Stimulated activated naive CD8-positive, alpha-beta T cell treated with anti-CD3 and anti-CD28 coated beads, Interleukin-15, Interleukin-2, amounts not matched to agents 100 ng/mL and 50 ng/mL, for 24 hours (primary cell): ENCODE measurements around the gene PHF21B.
"Not testable (repeated sequence)": the region's sequence is repeated elsewhere in the genome, so short reads cannot be mapped to it uniquely, and the experiment has no call there.

Source experiments
- H3K27ac Mint-ChIP-seq: one replicate; pipeline ENCODE4 v1.8.0; 2021; ENCODE audit warnings: mild to moderate bottlenecking, mixed read lengths
- H3K27me3 Mint-ChIP-seq: one replicate; pipeline ENCODE4 v1.8.0; 2021; ENCODE audit warnings: mixed read lengths
- H3K36me3 Mint-ChIP-seq: one replicate; pipeline ENCODE4 v1.8.0; 2021; ENCODE audit warnings: low read depth, mixed read lengths
- H3K4me1 Mint-ChIP-seq: one replicate; pipeline ENCODE4 v1.8.0; 2021; ENCODE audit warnings: low read depth, mixed read lengths
- H3K4me3 Mint-ChIP-seq: one replicate; pipeline ENCODE4 v1.8.0; 2021; ENCODE audit warnings: mild to moderate bottlenecking, mixed read lengths
- H3K9me3 Mint-ChIP-seq: one replicate; pipeline ENCODE4 v1.8.0; 2021; ENCODE audit warnings: mixed read lengths

Gene PHF21B

GRCh38 chr22:45009606-45010531 is at the start of gene PHF21B:
Gene PHF21B, minus strand, starts transcription at chr22:45010005. Its CDS starts 456 bp downstream, at chr22:45009549.
- H3K27me3 Mint-ChIP-seq: peaks cover 57% of the 10 kb centered on the region
- H3K27ac Mint-ChIP-seq: peak within 1 kb of the TSS; percentile 14
- H3K36me3 Mint-ChIP-seq: no peaks in the 10 kb centered on the region
- H3K4me3 Mint-ChIP-seq: peak within 1 kb of the TSS; percentile 81
- H3K4me1 Mint-ChIP-seq: peaks cover 15% of the 10 kb centered on the region
- no peaks in the 10 kb centered on the region for H3K9me3 Mint-ChIP-seq

- peaks cover 8% of the 10 kb centered on the region for H3K27me3 Mint-ChIP-seq
- no peaks in the 10 kb centered on the region for H3K9me3 Mint-ChIP-seq
- H3K27ac Mint-ChIP-seq: no peak overlapping the region
- H3K4me3 Mint-ChIP-seq: no peak overlapping the region
- peaks cover 19% of the 10 kb centered on the region for H3K4me1 Mint-ChIP-seq
- no peaks in the 10 kb centered on the region for H3K36me3 Mint-ChIP-seq
Measured at GRCh38 chr22:45059296-45059695, 49.5 kb upstream of the PHF21B start.

GRCh38 chr22:45058622-45058912 is 48.8 kb upstream of the PHF21B start:
- H3K4me3 Mint-ChIP-seq: no peak overlapping the region
- peaks cover 6% of the 10 kb centered on the region for H3K27me3 Mint-ChIP-seq
- H3K36me3 Mint-ChIP-seq: no peaks in the 10 kb centered on the region
- H3K4me1 Mint-ChIP-seq: peaks cover 12% of the 10 kb centered on the region
- H3K9me3 Mint-ChIP-seq: no peaks in the 10 kb centered on the region
- H3K27ac Mint-ChIP-seq: no peak overlapping the region

GRCh38 chr22:45055936-45056335 is 46.1 kb upstream of the PHF21B start:
- Mint-ChIP-seq H3K4me3 (no peak overlapping the region), H3K36me3 (no peaks in the 10 kb centered on the region), H3K27me3 (peaks cover 16% of the 10 kb centered on the region), H3K4me1 (peaks cover 9% of the 10 kb centered on the region), H3K9me3 (no peaks in the 10 kb centered on the region), H3K27ac (no peak overlapping the region)

- H3K9me3 Mint-ChIP-seq: no peaks in the 10 kb centered on the region
- peaks cover 7% of the 10 kb centered on the region for H3K4me1 Mint-ChIP-seq
- peaks cover 22% of the 10 kb centered on the region for H3K27me3 Mint-ChIP-seq
- H3K27ac Mint-ChIP-seq: no peak overlapping the region
- H3K36me3 Mint-ChIP-seq: no peaks in the 10 kb centered on the region
- H3K4me3 Mint-ChIP-seq: no peak overlapping the region
Measured at GRCh38 chr22:45053571-45053970, 43.8 kb upstream of the PHF21B start.

GRCh38 chr22:45053094-45053493 is 43.3 kb upstream of the PHF21B start:
- Mint-ChIP-seq H3K9me3 (no peaks in the 10 kb centered on the region), H3K36me3 (no peaks in the 10 kb centered on the region), H3K4me1 (peaks cover 2% of the 10 kb centered on the region), H3K4me3 (no peak overlapping the region), H3K27ac (no peak overlapping the region), H3K27me3 (peaks cover 24% of the 10 kb centered on the region)

- not testable (repeated sequence) for H3K4me3 Mint-ChIP-seq, H3K36me3 Mint-ChIP-seq, H3K9me3 Mint-ChIP-seq, H3K4me1 Mint-ChIP-seq, H3K27ac Mint-ChIP-seq
- H3K27me3 Mint-ChIP-seq: peaks cover 24% of the 10 kb centered on the region
Measured at GRCh38 chr22:45052665-45053064, 42.9 kb upstream of the PHF21B start.

GRCh38 chr22:45051946-45052345 is 42.1 kb upstream of the PHF21B start:
- H3K27me3 Mint-ChIP-seq: peaks cover 25% of the 10 kb centered on the region
- no peak overlapping the region for H3K27ac Mint-ChIP-seq

GRCh38 chr22:45051419-45051818 is 41.6 kb upstream of the PHF21B start:
- Mint-ChIP-seq H3K4me3 (no peak overlapping the region), H3K4me1 (no peaks in the 10 kb centered on the region), H3K9me3 (peaks cover 3% of the 10 kb centered on the region), H3K36me3 (no peaks in the 10 kb centered on the region), H3K27ac (no peak overlapping the region), H3K27me3 (peaks cover 29% of the 10 kb centered on the region)

More at GRCh38 chr22:45051946-45052345, 42.1 kb upstream of the PHF21B start:
- H3K4me3 Mint-ChIP-seq: no peak overlapping the region
- H3K36me3 Mint-ChIP-seq: no peaks in the 10 kb centered on the region
- H3K4me1 Mint-ChIP-seq: no peaks in the 10 kb centered on the region
- peaks cover under 1% of the 10 kb centered on the region for H3K9me3 Mint-ChIP-seq

- Mint-ChIP-seq H3K4me3 (no peak overlapping the region), H3K27me3 (peaks cover 32% of the 10 kb centered on the region), H3K4me1 (no peaks in the 10 kb centered on the region), H3K27ac (no peak overlapping the region), H3K9me3 (peaks cover 3% of the 10 kb centered on the region), H3K36me3 (no peaks in the 10 kb centered on the region)
Measured at GRCh38 chr22:45047260-45047659, 37.5 kb upstream of the PHF21B start.

GRCh38 chr22:45045208-45045607 is 35.4 kb upstream of the PHF21B start:
- Mint-ChIP-seq H3K4me3 (no peak overlapping the region), H3K4me1 (no peaks in the 10 kb centered on the region), H3K9me3 (peaks cover 3% of the 10 kb centered on the region), H3K27me3 (peaks cover 24% of the 10 kb centered on the region), H3K36me3 (no peaks in the 10 kb centered on the region), H3K27ac (no peak overlapping the region)

- no peaks in the 10 kb centered on the region for H3K36me3 Mint-ChIP-seq
- H3K27me3 Mint-ChIP-seq: peaks cover 20% of the 10 kb centered on the region
- H3K4me3 Mint-ChIP-seq: no peak overlapping the region
- peaks cover 3% of the 10 kb centered on the region for H3K9me3 Mint-ChIP-seq
- no peak overlapping the region for H3K27ac Mint-ChIP-seq
- H3K4me1 Mint-ChIP-seq: no peaks in the 10 kb centered on the region
Measured at GRCh38 chr22:45042263-45042662, 32.5 kb upstream of the PHF21B start.

- H3K9me3 Mint-ChIP-seq: no peaks in the 10 kb centered on the region
- H3K4me3 Mint-ChIP-seq: no peak overlapping the region
- no peaks in the 10 kb centered on the region for H3K4me1 Mint-ChIP-seq
- H3K36me3 Mint-ChIP-seq: no peaks in the 10 kb centered on the region
- H3K27me3 Mint-ChIP-seq: peaks cover 17% of the 10 kb centered on the region
- no peak overlapping the region for H3K27ac Mint-ChIP-seq
Measured at GRCh38 chr22:45039133-45039532, 29.3 kb upstream of the PHF21B start.

GRCh38 chr22:45036154-45036553 is 26.3 kb upstream of the PHF21B start:
- Mint-ChIP-seq H3K36me3 (no peaks in the 10 kb centered on the region), H3K4me3 (no peak overlapping the region), H3K27me3 (peaks cover 19% of the 10 kb centered on the region), H3K27ac (no peak overlapping the region), H3K4me1 (no peaks in the 10 kb centered on the region), H3K9me3 (no peaks in the 10 kb centered on the region)

- H3K9me3 Mint-ChIP-seq: no peaks in the 10 kb centered on the region
- H3K4me1 Mint-ChIP-seq: no peaks in the 10 kb centered on the region
- H3K27me3 Mint-ChIP-seq: peaks cover 19% of the 10 kb centered on the region
- H3K27ac Mint-ChIP-seq: no peak overlapping the region
- H3K4me3 Mint-ChIP-seq: no peak overlapping the region
- H3K36me3 Mint-ChIP-seq: no peaks in the 10 kb centered on the region
Measured at GRCh38 chr22:45034821-45035220, 25.0 kb upstream of the PHF21B start.

GRCh38 chr22:45034156-45034555 is 24.4 kb upstream of the PHF21B start:
- peaks cover 19% of the 10 kb centered on the region for H3K27me3 Mint-ChIP-seq
- H3K9me3 Mint-ChIP-seq: no peaks in the 10 kb centered on the region
- H3K27ac Mint-ChIP-seq: no peak overlapping the region

More at GRCh38 chr22:45034156-45034555, 24.4 kb upstream of the PHF21B start:
- Mint-ChIP-seq H3K4me3 (no peak overlapping the region), H3K4me1 (no peaks in the 10 kb centered on the region), H3K36me3 (no peaks in the 10 kb centered on the region)
